ENCODE results near the gene BCL2.

The BCL2 gene

GRCh38 chr18:63260380-63260754 lies 59.2 kb downstream of the BCL2 start:
- DNase-seq (ENCODE audit: low read depth in 4 of 4, low spot score in 1 of 4): no peak

GRCh38 chr18:63259567-63260379 lies 59.8 kb downstream of the BCL2 start:
- no peak for DNase-seq (ENCODE audit: low read depth in 4 of 4, low spot score in 1 of 4)

GRCh38 chr18:63258749-63259566 lies 60.6 kb downstream of the BCL2 start:
- no peak for DNase-seq (ENCODE audit: low read depth in 4 of 4, low spot score in 1 of 4)

GRCh38 chr18:63257453-63257852 lies 62.1 kb downstream of the BCL2 start:
- no peak for DNase-seq (ENCODE audit: low read depth in 4 of 4, low spot score in 1 of 4)

- no peak for DNase-seq (ENCODE audit: low read depth in 4 of 4, low spot score in 1 of 4)
Observed at GRCh38 chr18:63255435-63255834, 64.1 kb downstream of the BCL2 start.

- DNase-seq (ENCODE audit: low read depth in 4 of 4, low spot score in 1 of 4): no peak
Observed at GRCh38 chr18:63254716-63255399, 64.7 kb downstream of the BCL2 start.

GRCh38 chr18:63253428-63254372 lies 65.9 kb downstream of the BCL2 start:
- no peak for DNase-seq (ENCODE audit: low read depth in 4 of 4, low spot score in 1 of 4)

GRCh38 chr18:63253014-63253413 lies 66.6 kb downstream of the BCL2 start:
- no peak for DNase-seq (ENCODE audit: low read depth in 4 of 4, low spot score in 1 of 4)

- no peak for DNase-seq (ENCODE audit: low read depth in 4 of 4, low spot score in 1 of 4)
Observed at GRCh38 chr18:63249771-63250170, 69.8 kb downstream of the BCL2 start.

- DNase-seq (ENCODE audit: low read depth in 4 of 4, low spot score in 1 of 4): no peak
Observed at GRCh38 chr18:63247926-63248325, 71.6 kb downstream of the BCL2 start.

- no peak for DNase-seq (ENCODE audit: low read depth in 4 of 4, low spot score in 1 of 4)
Observed at GRCh38 chr18:63247506-63247905, 72.1 kb downstream of the BCL2 start.

GRCh38 chr18:63245600-63245999 lies 74.0 kb downstream of the BCL2 start:
- DNase-seq (ENCODE audit: low read depth in 4 of 4, low spot score in 1 of 4): no peak

- no peak for DNase-seq (ENCODE audit: low read depth in 4 of 4, low spot score in 1 of 4)
Observed at GRCh38 chr18:63244607-63245006, 75.0 kb downstream of the BCL2 start.

- no peak for DNase-seq (ENCODE audit: low read depth in 4 of 4, low spot score in 1 of 4)
Observed at GRCh38 chr18:63241760-63242159, 77.8 kb downstream of the BCL2 start.

- no peak for DNase-seq (ENCODE audit: low read depth in 4 of 4, low spot score in 1 of 4)
Observed at GRCh38 chr18:63241317-63241712, 78.3 kb downstream of the BCL2 start.

GRCh38 chr18:63240531-63241316 lies 78.8 kb downstream of the BCL2 start:
- no peak for DNase-seq (ENCODE audit: low read depth in 4 of 4, low spot score in 1 of 4)

GRCh38 chr18:63238693-63239075 lies 80.9 kb downstream of the BCL2 start:
- no peak for DNase-seq (ENCODE audit: low read depth in 4 of 4, low spot score in 1 of 4)

- no peak for DNase-seq (ENCODE audit: low read depth in 4 of 4, low spot score in 1 of 4)
Observed at GRCh38 chr18:63237881-63238692, 81.5 kb downstream of the BCL2 start.

Measured in stimulated activated CD4-positive, alpha-beta T cell treated with anti-CD3 and anti-CD28 coated beads, Interleukin-1b, Interleukin-23, amount 100 ng/mL, for 24 hours (primary cell).